Endothelial cell of umbilical vein (primary cell): Measurements from ENCODE around the gene PRCC. TPM values are rescaled to one million over a fixed set of nuclear protein-coding genes. Genes with fewer than 3 reads are reported as not detected.

Experiments
- BruUV-seq: library from RNA; stranded (reverse); fragments of 400-500 nt; replicated peaks from 2 replicates; lab custom pipeline; 2021; lab: Mats Ljungman, UMichigan
- CTCF ChIA-PET: fragments of 300-600, 350-600 bp; sonication (Branson Sonifier 250); formaldehyde crosslinking; loops from one replicate; lab custom pipeline; 2021; ENCODE audit warnings: antibody characterized with exemption, inconsistent platforms; lab: Charles Lee
- POLR2A ChIA-PET: fragments of 300-600, 350-600 bp; sonication (Branson Sonifier 250); formaldehyde crosslinking; loops from one replicate; lab custom pipeline; 2021; ENCODE audit warnings: antibody characterized with exemption, inconsistent platforms; lab: Charles Lee
- DNase-seq: peaks from one replicate; pipeline ENCODE4 v3.0.0-alpha.2; 2011; ENCODE audit warnings: low read depth, low spot score
- FAIRE-seq: peaks from 2 replicates; lab custom pipeline; 2011; peaks lifted over from hg19 to GRCh38; lab: Jason Lieb, UNC
- H2AFZ ChIP-seq: 2 replicates; pipeline ENCODE4 v1.6.0; 2012; ENCODE audit warnings: low read depth, low read length, control low read depth, inconsistent platforms
- H3K27ac ChIP-seq: 2 replicates; pipeline ENCODE4 v1.5.1; 2011; ENCODE audit warnings: low read depth, mild to moderate bottlenecking, control low read depth, low read length, moderate library complexity; ENCODE audit not compliant: insufficient read depth
- H3K27me3 ChIP-seq, 2 experiments: 2 replicates each; pipeline versions ENCODE4 v1.6.0 to v1.6.1; 2011; ENCODE audit warnings: low read length in 2 of 2, mixed read lengths in 1 of 2; ENCODE audit not compliant: control insufficient read depth in 2 of 2, insufficient read depth in 2 of 2
- H3K36me3 ChIP-seq, 2 experiments: 2 replicates in 1 of 2; 3 replicates in 1 of 2; pipeline ENCODE4 v1.5.1; 2011; ENCODE audit warnings: low read length in 2 of 2, mild to moderate bottlenecking in 1 of 2, moderate library complexity in 1 of 2; ENCODE audit not compliant: control insufficient read depth in 2 of 2, insufficient read depth in 2 of 2; ENCODE audit errors: extremely low read depth in 1 of 2
- H3K4me1 ChIP-seq: 3 replicates; pipeline ENCODE4 v1.5.1; 2011; ENCODE audit warnings: mild to moderate bottlenecking, low read length; ENCODE audit not compliant: control insufficient read depth, insufficient read depth; ENCODE audit errors: extremely low read depth
- H3K4me2 ChIP-seq: 2 replicates; pipeline ENCODE4 v1.6.1; 2011; ENCODE audit warnings: low read length, control low read depth, mixed read lengths; ENCODE audit not compliant: insufficient read depth
- H3K4me3 ChIP-seq, 3 experiments: fragments of 200-600 bp in 1 of 3; sonication (generic), shearing (Covaris generic) in 1 of 3; replicated peaks in 1 of 3; 2 replicates each; pipeline ENCODE4 v1.5.1; 2011 to 2016; ENCODE audit warnings: control low read depth in 3 of 3, low read length in 3 of 3, mild to moderate bottlenecking in 2 of 3, inconsistent platforms in 1 of 3, low read depth in 1 of 3, moderate library complexity in 1 of 3; ENCODE audit not compliant: insufficient read depth in 1 of 3
- H3K79me2 ChIP-seq: 2 replicates; pipeline ENCODE4 v1.6.0; 2012; ENCODE audit warnings: low read length, inconsistent platforms; ENCODE audit not compliant: control insufficient read depth, insufficient read depth
- H3K9ac ChIP-seq: replicated peaks from 2 replicates; pipeline ENCODE3; 2011; ENCODE audit warnings: low read length, control low read depth; ENCODE audit not compliant: insufficient read depth; ENCODE audit errors: extremely low read depth
- H3K9me1 ChIP-seq: replicated peaks from 3 replicates; pipeline ENCODE4 v1.6.0; 2011; ENCODE audit warnings: mild to moderate bottlenecking, low read length; ENCODE audit not compliant: control insufficient read depth, insufficient read depth; ENCODE audit errors: extremely low read depth
- H3K9me3 ChIP-seq: replicated peaks from 2 replicates; pipeline ENCODE4 v1.5.1; 2012; ENCODE audit warnings: low read length, inconsistent platforms; ENCODE audit not compliant: control insufficient read depth, insufficient read depth
- H4K20me1 ChIP-seq: replicated peaks from 2 replicates; pipeline ENCODE3; 2011; ENCODE audit warnings: mild to moderate bottlenecking, low read length; ENCODE audit not compliant: control insufficient read depth, insufficient read depth; ENCODE audit errors: extremely low read depth
- CTCF ChIP-seq, 2 donors: IDR thresholded peaks; 1 replicate in 1 of 2; 2 replicates in 1 of 2; pipeline ENCODE4 v1.5.1; 2011; ENCODE audit warnings: low read length in 2 of 2, mild to moderate bottlenecking in 2 of 2, moderate library complexity in 2 of 2, control low read depth in 1 of 2, inconsistent platforms in 1 of 2, low read depth in 1 of 2; ENCODE audit not compliant: insufficient read depth in 1 of 2; ENCODE audit errors: extremely low read depth in 1 of 2
- EZH2 ChIP-seq: IDR thresholded peaks from 2 replicates; pipeline ENCODE4 v1.6.1; 2012; ENCODE audit warnings: borderline replicate concordance, low read depth, mild to moderate bottlenecking, moderate library complexity, low read length, inconsistent platforms; ENCODE audit not compliant: severe bottlenecking
- FOS ChIP-seq: IDR thresholded peaks from 2 replicates; pipeline ENCODE4 v1.6.1; 2011; ENCODE audit warnings: mild to moderate bottlenecking, low read length, moderate library complexity, borderline replicate concordance; ENCODE audit not compliant: insufficient read depth
- GATA2 ChIP-seq: IDR thresholded peaks from 2 replicates; pipeline ENCODE4 v1.7.0; 2011; ENCODE audit warnings: low read depth, mild to moderate bottlenecking, moderate library complexity, mixed read lengths, low read length; ENCODE audit not compliant: insufficient read length, insufficient read depth
- JUN ChIP-seq: IDR thresholded peaks from 2 replicates; pipeline ENCODE4 v1.6.1; 2011; ENCODE audit warnings: borderline replicate concordance, low read depth; ENCODE audit not compliant: insufficient read length, insufficient read depth
- MAX ChIP-seq: IDR thresholded peaks from 2 replicates; pipeline ENCODE4 v1.6.1; 2011; ENCODE audit not compliant: insufficient read depth, insufficient read length
- MYC ChIP-seq: IDR thresholded peaks from one replicate; pipeline ENCODE4 v1.6.1; 2011; ENCODE audit warnings: mild to moderate bottlenecking, low read depth, low read length
- POLR2A ChIP-seq: IDR thresholded peaks from 2 replicates; pipeline ENCODE4 v1.6.1; 2012; ENCODE audit warnings: low read depth, mild to moderate bottlenecking, control low read depth, low read length
- POLR2AphosphoS5 ChIP-seq: IDR thresholded peaks from 2 replicates; pipeline ENCODE4 v1.6.1; 2012; ENCODE audit warnings: low read depth, mild to moderate bottlenecking, control low read depth, low read length, moderate library complexity; ENCODE audit not compliant: insufficient read depth
- dilution Hi-C: fragments of 300-500 bp; cut with MboI; formaldehyde crosslinking; loops from one replicate; pipeline ENCODE4 v1.15.0; 2019; ENCODE audit warnings: low sequenced_read_pairs; ENCODE audit not compliant: extremely low pct_ligation_motif_present
- intact Hi-C: fragments of 100-400 bp; cut with micrococcal nuclease; formaldehyde crosslinking; loops from one replicate; pipeline ENCODE4 v1.10.0; 2022
- polyA plus RNA-seq, 4 experiments: library from polyadenylated mRNA; depleted of rRNA in 3 of 4; stranded (reverse) in 3 of 4; unstranded in 1 of 4; fragments of >200 nt; gene quantifications; 2 replicates each; pipeline versions ENCODE4 v1.2.1 to v1.2.3, GENCODE V29; 2011 to 2012; ENCODE audit warnings: missing spikeins in 1 of 4
- total RNA-seq: library from RNA; stranded (reverse); gene quantifications from 2 replicates; pipeline ENCODE4 v1.2.3, GENCODE V29; 2021

Gene PRCC
- total and polyA plus RNA-seq, 2 donors (not counting 3 experiments of a cell fraction or from before 2014, with no cell fraction given), result 71.5 to 77.4 TPM

- H3K9ac ChIP-seq, result no peak overlapping the region
- H3K9me3 ChIP-seq, result no peaks in the 10 kb centered on the region
- intact Hi-C loops, result loop anchor here (1.0 to 2.0 kb wide), 3 partner anchors 21 to 88 kb away; partner anchors contain the start of gene NTRK1
- H3K9me1 ChIP-seq, result no peaks in the 10 kb centered on the region
- no peak overlapping the region for H2AFZ ChIP-seq
- BruUV-seq, result no TSS peak
- ChIA-PET CTCF (interaction anchor here (0.9 to 4.5 kb wide), 27 partner anchors 9 to 316 kb away, joined by 3 to 144 read pairs (median 6); partner anchors contain the start of genes INSRR, NTRK1 and PEAR1), POLR2A (no interaction called here)
- no peaks in the 10 kb centered on the region for H4K20me1 ChIP-seq
- no peak for FAIRE-seq
- H3K36me3 ChIP-seq, result no peaks in the 10 kb centered on the region
- H3K27ac ChIP-seq, result no peak overlapping the region
- H3K4me3 ChIP-seq, result no peak overlapping the region
- peaks cover 21% of the 10 kb centered on the region for H3K4me1 ChIP-seq
- no peaks in the 10 kb centered on the region for H3K79me2 ChIP-seq
- TF ChIP-seq MAX (no peak), FOS (no peak), CTCF (IDR thresholded peaks at IDR 0.05; ENCODE audit: extremely low read depth in 1 of 2, insufficient read depth in 1 of 2, low read depth in 1 of 2, low read length in 2 of 2) (no peak), POLR2A (no peak), GATA2 (no peak), JUN (no peak), POLR2AphosphoS5 (no peak), EZH2 (no peak), MYC (no peak)
- DNase-seq, result no peak
- dilution Hi-C loops, result no loop called here
- H3K4me2 ChIP-seq, result no peak overlapping the region
- H3K27me3 ChIP-seq, result peaks cover 30 to 43% of the 10 kb centered on the region in 2 experiments
Observed at GRCh38 chr1:156839426-156840109, 72.2 kb downstream of the PRCC start.
